OCI-LY3 (cell line): ENCODE results near the gene NENF.

Source experiments
- EZH2phosphoT487 ChIP-seq: fragments of 200-600 bp; shearing (Covaris generic); IDR thresholded peaks from 2 replicates; pipeline ENCODE4 v1.6.1; 2018; ENCODE audit warnings: antibody characterized with exemption, mixed run types, low read depth
- TF ChIP-seq, protein P1 (sequence below): fragments of 200-600, 300-600 bp; sonication (generic); IDR thresholded peaks from 2 replicates; pipeline ENCODE4 v1.5.1; 2014; ENCODE audit warnings: antibody characterized with exemption, low read length, low read depth

- TF ChIP-seq, protein P1, sequence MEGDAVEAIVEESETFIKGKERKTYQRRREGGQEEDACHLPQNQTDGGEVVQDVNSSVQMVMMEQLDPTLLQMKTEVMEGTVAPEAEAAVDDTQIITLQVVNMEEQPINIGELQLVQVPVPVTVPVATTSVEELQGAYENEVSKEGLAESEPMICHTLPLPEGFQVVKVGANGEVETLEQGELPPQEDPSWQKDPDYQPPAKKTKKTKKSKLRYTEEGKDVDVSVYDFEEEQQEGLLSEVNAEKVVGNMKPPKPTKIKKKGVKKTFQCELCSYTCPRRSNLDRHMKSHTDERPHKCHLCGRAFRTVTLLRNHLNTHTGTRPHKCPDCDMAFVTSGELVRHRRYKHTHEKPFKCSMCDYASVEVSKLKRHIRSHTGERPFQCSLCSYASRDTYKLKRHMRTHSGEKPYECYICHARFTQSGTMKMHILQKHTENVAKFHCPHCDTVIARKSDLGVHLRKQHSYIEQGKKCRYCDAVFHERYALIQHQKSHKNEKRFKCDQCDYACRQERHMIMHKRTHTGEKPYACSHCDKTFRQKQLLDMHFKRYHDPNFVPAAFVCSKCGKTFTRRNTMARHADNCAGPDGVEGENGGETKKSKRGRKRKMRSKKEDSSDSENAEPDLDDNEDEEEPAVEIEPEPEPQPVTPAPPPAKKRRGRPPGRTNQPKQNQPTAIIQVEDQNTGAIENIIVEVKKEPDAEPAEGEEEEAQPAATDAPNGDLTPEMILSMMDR = no peak
- TF ChIP-seq EZH2phosphoT487 = no peak
Measured at GRCh38 chr1:212488436-212489283, 55.9 kb downstream of the NENF start.
